ENCODE measurements around the gene MOK.

- TF ChIP-seq POLR2A (IDR thresholded peaks at IDR 0.05; ENCODE audit: low read depth) (no peak), CTCF (IDR thresholded peaks at IDR 0.05) (no peak), EP300 (IDR thresholded peaks at IDR 0.05) (no peak)
Measured at GRCh38 chr14:102194856-102195255, 110.1 kb downstream of the MOK start.
